ENCODE data around the gene NFAM1.

DNA sequence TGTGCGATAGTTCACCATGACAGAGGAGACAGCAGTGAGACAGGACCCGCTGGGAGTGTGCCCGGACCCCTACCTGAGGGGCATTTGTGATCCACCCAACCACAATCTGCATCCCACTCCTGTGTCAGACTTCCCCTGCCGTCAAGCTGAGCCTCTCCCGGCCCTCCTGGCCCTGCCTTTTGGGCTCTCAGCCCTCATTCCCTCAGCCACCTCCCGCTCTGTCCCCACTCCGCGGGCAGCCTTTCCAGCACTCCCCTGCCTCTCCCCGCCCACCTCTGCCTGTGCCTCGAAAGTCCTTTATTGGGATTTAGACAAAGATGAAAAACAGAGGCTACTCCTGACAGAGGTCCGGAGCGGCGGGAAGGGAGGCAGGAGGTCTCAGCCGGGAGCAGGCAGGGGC, 4.2 kb downstream of the NFAM1 start:
- TF ChIP-seq, protein P1, sequence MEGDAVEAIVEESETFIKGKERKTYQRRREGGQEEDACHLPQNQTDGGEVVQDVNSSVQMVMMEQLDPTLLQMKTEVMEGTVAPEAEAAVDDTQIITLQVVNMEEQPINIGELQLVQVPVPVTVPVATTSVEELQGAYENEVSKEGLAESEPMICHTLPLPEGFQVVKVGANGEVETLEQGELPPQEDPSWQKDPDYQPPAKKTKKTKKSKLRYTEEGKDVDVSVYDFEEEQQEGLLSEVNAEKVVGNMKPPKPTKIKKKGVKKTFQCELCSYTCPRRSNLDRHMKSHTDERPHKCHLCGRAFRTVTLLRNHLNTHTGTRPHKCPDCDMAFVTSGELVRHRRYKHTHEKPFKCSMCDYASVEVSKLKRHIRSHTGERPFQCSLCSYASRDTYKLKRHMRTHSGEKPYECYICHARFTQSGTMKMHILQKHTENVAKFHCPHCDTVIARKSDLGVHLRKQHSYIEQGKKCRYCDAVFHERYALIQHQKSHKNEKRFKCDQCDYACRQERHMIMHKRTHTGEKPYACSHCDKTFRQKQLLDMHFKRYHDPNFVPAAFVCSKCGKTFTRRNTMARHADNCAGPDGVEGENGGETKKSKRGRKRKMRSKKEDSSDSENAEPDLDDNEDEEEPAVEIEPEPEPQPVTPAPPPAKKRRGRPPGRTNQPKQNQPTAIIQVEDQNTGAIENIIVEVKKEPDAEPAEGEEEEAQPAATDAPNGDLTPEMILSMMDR (IDR thresholded peaks at IDR 0.05) = no peak
- TF ChIP-seq EP300 (IDR thresholded peaks at IDR 0.05) = no peak

Measured in sigmoid colon (tissue), 4 donors.